HG03039 (cell line): ENCODE data around the gene ACO1.

Source experiments
- ATAC-seq: cut with Tn5 transposase; IDR thresholded peaks from one replicate; pipeline ENCODE4 v1.9.1; 2021; ENCODE audit warnings: mild to moderate bottlenecking, moderate library complexity; ENCODE audit not compliant: unreplicated experiment

The ACO1 gene

GRCh38 chr9:32382565-32383320 is 1.7 kb upstream of the ACO1 start:
- no peak for ATAC-seq

- ATAC-seq: no peak
Observed at GRCh38 chr9:32384002-32384363, 460 bp upstream of the ACO1 start.

- ATAC-seq: no peak
Observed at GRCh38 chr9:32385152-32385884, 875 bp downstream of the ACO1 start.

- ATAC-seq: no peak
Observed at GRCh38 chr9:32385885-32386283, 1.4 kb downstream of the ACO1 start.

- ATAC-seq: no peak
Observed at GRCh38 chr9:32387256-32387655, 2.8 kb downstream of the ACO1 start.

GRCh38 chr9:32389365-32389764 is 4.9 kb downstream of the ACO1 start:
- ATAC-seq: no peak

- ATAC-seq: no peak
Observed at GRCh38 chr9:32393911-32394310, 9.5 kb downstream of the ACO1 start.

- ATAC-seq: no peak
Observed at GRCh38 chr9:32394381-32395049, 10.1 kb downstream of the ACO1 start.

- ATAC-seq: no peak
Observed at GRCh38 chr9:32395510-32396216, 11.2 kb downstream of the ACO1 start.

GRCh38 chr9:32398207-32398606 is 13.8 kb downstream of the ACO1 start:
- no peak for ATAC-seq

- no peak for ATAC-seq
Observed at GRCh38 chr9:32399110-32399815, 14.8 kb downstream of the ACO1 start.

GRCh38 chr9:32401488-32401887 is 17.0 kb downstream of the ACO1 start:
- ATAC-seq: no peak

- no peak for ATAC-seq
Observed at GRCh38 chr9:32403567-32404260, 19.3 kb downstream of the ACO1 start.

- ATAC-seq: no peak
Observed at GRCh38 chr9:32404402-32404801, 20.0 kb downstream of the ACO1 start.

GRCh38 chr9:32404856-32405255 is 20.4 kb downstream of the ACO1 start:
- no peak for ATAC-seq

GRCh38 chr9:32405506-32405905 is 21.1 kb downstream of the ACO1 start:
- no peak for ATAC-seq

- ATAC-seq: no peak
Observed at GRCh38 chr9:32406046-32406445, 21.6 kb downstream of the ACO1 start.

- no peak for ATAC-seq
Observed at GRCh38 chr9:32411753-32412152, 27.3 kb downstream of the ACO1 start.

- ATAC-seq: no peak
Observed at GRCh38 chr9:32412440-32412839, 28.0 kb downstream of the ACO1 start.

- no peak for ATAC-seq
Observed at GRCh38 chr9:32413424-32413823, 29.0 kb downstream of the ACO1 start.
